ENCODE measurements around the gene PDZD7. TPM values are rescaled to one million over a fixed set of nuclear protein-coding genes. Genes with fewer than 3 reads are reported as not detected.

PDZD7 gene
- total RNA-seq, 2 donors from 2014 or later, result 0.21 to 0.78 TPM

GRCh38 chr10:100960251-100960650 lies 70.7 kb downstream of the PDZD7 start:
- DNase-seq (no peak), ATAC-seq (no peak)
- intact Hi-C loops (cut with DNase I, micrococcal nuclease), result no loop called here

Small RNA genes lying within 50 kb of the gene (microRNA-seq; reads per million reads assigned to microRNA genes)
- 0 reads per million in 2 donors for gene MIR608

Other genes with a start within 250 kb of the PDZD7 start
- gene SLF2, start 118.2 kb downstream of the PDZD7 start, total RNA-seq, result 10 to 100 TPM; 18.5 to 20.3 TPM
- gene SEMA4G, start 61.6 kb downstream of the PDZD7 start, total RNA-seq, result 100 to 1,000 TPM; 108 to 170 TPM
- 10 to 100 TPM; 66.9 to 69.3 TPM for gene MRPL43, start 43.6 kb downstream of the PDZD7 start, total RNA-seq
- 1 to 10 TPM; 3.7 to 5.8 TPM for gene TWNK, start 43.6 kb downstream of the PDZD7 start, total RNA-seq
- 10 to 100 TPM; 28.7 to 33.9 TPM for gene LZTS2, start 31.3 kb downstream of the PDZD7 start, total RNA-seq
- gene SFXN3, start 105 bp upstream of the PDZD7 start, total RNA-seq, result 10 to 100 TPM; 14.7 to 22.0 TPM
- 10 to 100 TPM; 17.7 to 21.0 TPM for gene KAZALD1, start 30.9 kb upstream of the PDZD7 start, total RNA-seq
- 1 to 10 TPM in 1 of 2 donors, under 1 TPM in 1; 0.12 to 1.7 TPM for gene TLX1, start 100.2 kb upstream of the PDZD7 start, total RNA-seq
- not detected for gene LBX1, start 198.3 kb upstream of the PDZD7 start, total RNA-seq